Ishikawa (cell line): ENCODE results near the gene CTAGE8.
"Not testable (repeated sequence)": the region's sequence is repeated elsewhere in the genome, so short reads cannot be mapped to it uniquely, and the experiment has no call there.

ENCODE experiments used
- CEBPB ChIP-seq: IDR thresholded peaks from 2 replicates; pipeline ENCODE4 v1.6.1; 2012
- CREB1 ChIP-seq: IDR thresholded peaks from 2 replicates; pipeline ENCODE4 v1.6.1; 2012; ENCODE audit warnings: low read depth
- EP300 ChIP-seq: IDR thresholded peaks from 2 replicates; pipeline ENCODE4 v1.6.1; 2012; ENCODE audit warnings: borderline replicate concordance
- FOXM1 ChIP-seq: IDR thresholded peaks from 2 replicates; pipeline ENCODE4 v1.6.1; 2012; ENCODE audit warnings: low read depth, borderline replicate concordance
- NFIC ChIP-seq: IDR thresholded peaks from 2 replicates; pipeline ENCODE4 v1.6.1; 2012
- TAF1 ChIP-seq: IDR thresholded peaks from 2 replicates; pipeline ENCODE4 v1.6.1; 2012; ENCODE audit warnings: low read depth, mild to moderate bottlenecking
- TEAD4 ChIP-seq: IDR thresholded peaks from 2 replicates; pipeline ENCODE4 v1.6.1; 2012
- YY1 ChIP-seq: IDR thresholded peaks from 2 replicates; pipeline ENCODE4 v1.6.1; 2012; ENCODE audit warnings: low read depth
- TF ChIP-seq, protein P1 (sequence below): IDR thresholded peaks from 2 replicates; pipeline ENCODE4 v1.6.1; 2012; ENCODE audit warnings: low read depth, mild to moderate bottlenecking
- TF ChIP-seq, protein P2 (sequence below): IDR thresholded peaks from 2 replicates; pipeline ENCODE4 v1.6.1; 2012

- TF ChIP-seq YY1, CREB1, FOXM1, CEBPB, EP300, TEAD4, TAF1, NFIC: not testable (repeated sequence)
- TF ChIP-seq, protein P1, sequence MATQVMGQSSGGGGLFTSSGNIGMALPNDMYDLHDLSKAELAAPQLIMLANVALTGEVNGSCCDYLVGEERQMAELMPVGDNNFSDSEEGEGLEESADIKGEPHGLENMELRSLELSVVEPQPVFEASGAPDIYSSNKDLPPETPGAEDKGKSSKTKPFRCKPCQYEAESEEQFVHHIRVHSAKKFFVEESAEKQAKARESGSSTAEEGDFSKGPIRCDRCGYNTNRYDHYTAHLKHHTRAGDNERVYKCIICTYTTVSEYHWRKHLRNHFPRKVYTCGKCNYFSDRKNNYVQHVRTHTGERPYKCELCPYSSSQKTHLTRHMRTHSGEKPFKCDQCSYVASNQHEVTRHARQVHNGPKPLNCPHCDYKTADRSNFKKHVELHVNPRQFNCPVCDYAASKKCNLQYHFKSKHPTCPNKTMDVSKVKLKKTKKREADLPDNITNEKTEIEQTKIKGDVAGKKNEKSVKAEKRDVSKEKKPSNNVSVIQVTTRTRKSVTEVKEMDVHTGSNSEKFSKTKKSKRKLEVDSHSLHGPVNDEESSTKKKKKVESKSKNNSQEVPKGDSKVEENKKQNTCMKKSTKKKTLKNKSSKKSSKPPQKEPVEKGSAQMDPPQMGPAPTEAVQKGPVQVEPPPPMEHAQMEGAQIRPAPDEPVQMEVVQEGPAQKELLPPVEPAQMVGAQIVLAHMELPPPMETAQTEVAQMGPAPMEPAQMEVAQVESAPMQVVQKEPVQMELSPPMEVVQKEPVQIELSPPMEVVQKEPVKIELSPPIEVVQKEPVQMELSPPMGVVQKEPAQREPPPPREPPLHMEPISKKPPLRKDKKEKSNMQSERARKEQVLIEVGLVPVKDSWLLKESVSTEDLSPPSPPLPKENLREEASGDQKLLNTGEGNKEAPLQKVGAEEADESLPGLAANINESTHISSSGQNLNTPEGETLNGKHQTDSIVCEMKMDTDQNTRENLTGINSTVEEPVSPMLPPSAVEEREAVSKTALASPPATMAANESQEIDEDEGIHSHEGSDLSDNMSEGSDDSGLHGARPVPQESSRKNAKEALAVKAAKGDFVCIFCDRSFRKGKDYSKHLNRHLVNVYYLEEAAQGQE: not testable (repeated sequence)
- TF ChIP-seq, protein P2, sequence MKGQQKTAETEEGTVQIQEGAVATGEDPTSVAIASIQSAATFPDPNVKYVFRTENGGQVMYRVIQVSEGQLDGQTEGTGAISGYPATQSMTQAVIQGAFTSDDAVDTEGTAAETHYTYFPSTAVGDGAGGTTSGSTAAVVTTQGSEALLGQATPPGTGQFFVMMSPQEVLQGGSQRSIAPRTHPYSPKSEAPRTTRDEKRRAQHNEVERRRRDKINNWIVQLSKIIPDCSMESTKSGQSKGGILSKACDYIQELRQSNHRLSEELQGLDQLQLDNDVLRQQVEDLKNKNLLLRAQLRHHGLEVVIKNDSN: not testable (repeated sequence)
Measured at GRCh38 chr7:144269188-144269587, at the start of gene CTAGE8.
